ENCODE results near the gene PPFIA1.

GRCh38 chr11:70414341-70415100 lies 144.0 kb downstream of the PPFIA1 start:
- TF ChIP-seq CTCF (IDR thresholded peaks at IDR 0.05), result no peak
- no peak for TF ChIP-seq POLR2A (IDR thresholded peaks at IDR 0.05)
